WTC11 (cell line): ENCODE results near the gene KIF19. TPM values are rescaled to one million over a fixed set of nuclear protein-coding genes. Genes with fewer than 3 reads are reported as not detected.

Source experiments
- ATAC-seq: fragments of 200-7000 bp; cut with Tn5 transposase; 2 replicates; pipeline ENCODE4 v1.10.0; 2021; ENCODE audit warnings: mild to moderate bottlenecking, moderate library complexity
- CTCF ChIA-PET: fragments of 300-600 bp; sonication (Branson Sonifier 250); formaldehyde crosslinking; loops from one replicate; lab custom pipeline; 2021; ENCODE audit warnings: antibody characterized with exemption; lab: Charles Lee
- POLR2A ChIA-PET: fragments of 350-600 bp; sonication (Branson Sonifier 250); formaldehyde crosslinking; loops from one replicate; lab custom pipeline; 2021; ENCODE audit warnings: antibody characterized with exemption; lab: Charles Lee
- DNase-seq: peaks from one replicate; pipeline ENCODE4 v3.0.0; 2021; ENCODE audit warnings: low spot score
- H3K27ac Mint-ChIP-seq: 2 replicates; pipeline ENCODE4 v1.8.0; 2021; ENCODE audit warnings: mixed read lengths
- H3K27me3 Mint-ChIP-seq: 2 replicates; pipeline ENCODE4 v1.8.0; 2021; ENCODE audit warnings: low read depth, mild to moderate bottlenecking, moderate library complexity, mixed read lengths
- H3K36me3 Mint-ChIP-seq: 2 replicates; pipeline ENCODE4 v1.8.0; 2021; ENCODE audit warnings: mixed read lengths
- H3K4me1 Mint-ChIP-seq: 2 replicates; pipeline ENCODE4 v1.8.0; 2022; ENCODE audit warnings: mixed read lengths
- H3K4me3 Mint-ChIP-seq: 2 replicates; pipeline ENCODE4 v1.8.0; 2021; ENCODE audit warnings: mild to moderate bottlenecking, moderate library complexity, mixed read lengths
- H3K9me3 Mint-ChIP-seq: 2 replicates; pipeline ENCODE4 v1.8.0; 2021; ENCODE audit warnings: mixed read lengths
- ATF1 ChIP-seq: sonication (generic); formaldehyde crosslinking; IDR thresholded peaks from 2 replicates; pipeline ENCODE4 v1.8.1; 2023; ENCODE audit warnings: mild to moderate bottlenecking, moderate library complexity, missing genetic modification reagents
- FOXP1 ChIP-seq: sonication (generic); formaldehyde crosslinking; IDR thresholded peaks from 2 replicates; pipeline ENCODE4 v1.8.0; 2022; ENCODE audit warnings: missing genetic modification reagents, mild to moderate bottlenecking, moderate library complexity, borderline replicate concordance
- GRHL2 ChIP-seq: fragments of 250-450 bp; sonication (Bioruptor Pico); IDR thresholded peaks from 2 replicates; pipeline ENCODE4 v1.8.0; 2022; ENCODE audit warnings: mild to moderate bottlenecking, moderate library complexity; ENCODE audit not compliant: insufficient replicate concordance, severe bottlenecking
- JAZF1 ChIP-seq: fragments of 250-450 bp; sonication (Bioruptor Pico); IDR thresholded peaks from 2 replicates; pipeline ENCODE4 v1.9.0; 2021; ENCODE audit warnings: moderate library complexity, mild to moderate bottlenecking, inconsistent platforms
- JUN ChIP-seq: sonication (generic); formaldehyde crosslinking; IDR thresholded peaks from 2 replicates; pipeline ENCODE4 v1.8.0; 2023; ENCODE audit warnings: mild to moderate bottlenecking, missing genetic modification reagents
- MXD4 ChIP-seq: fragments of 250-450 bp; sonication (Bioruptor Pico); IDR thresholded peaks from 2 replicates; pipeline ENCODE4 v1.8.0; 2021; ENCODE audit warnings: mild to moderate bottlenecking, moderate library complexity, borderline replicate concordance
- NR2C2 ChIP-seq: sonication (generic); formaldehyde crosslinking; IDR thresholded peaks from 2 replicates; pipeline ENCODE4 v1.8.0; 2022; ENCODE audit warnings: mild to moderate bottlenecking, missing genetic modification reagents
- NR3C1 ChIP-seq: sonication (generic); formaldehyde crosslinking; conservative IDR thresholded peaks from 2 replicates; pipeline ENCODE4 v1.8.1; 2023; ENCODE audit warnings: low read depth, mild to moderate bottlenecking, missing genetic modification reagents
- RORB ChIP-seq: fragments of 250-450 bp; sonication (Bioruptor Pico); IDR thresholded peaks from 2 replicates; pipeline ENCODE4 v1.9.0; 2021; ENCODE audit warnings: mild to moderate bottlenecking
- SMAD3 ChIP-seq: sonication (generic); formaldehyde crosslinking; IDR thresholded peaks from 2 replicates; pipeline ENCODE4 v1.8.0; 2022; ENCODE audit warnings: missing genetic modification reagents, mild to moderate bottlenecking, borderline replicate concordance
- TEAD1 ChIP-seq: sonication (generic); formaldehyde crosslinking; IDR thresholded peaks from 2 replicates; pipeline ENCODE4 v1.8.0; 2022; ENCODE audit warnings: mild to moderate bottlenecking, missing genetic modification reagents
- ZBTB21 ChIP-seq: sonication (generic); formaldehyde crosslinking; IDR thresholded peaks from 2 replicates; pipeline ENCODE4 v1.8.1; 2023; ENCODE audit warnings: mild to moderate bottlenecking, missing genetic modification reagents, borderline replicate concordance
- ZNF121 ChIP-seq: sonication (generic); formaldehyde crosslinking; IDR thresholded peaks from 2 replicates; pipeline ENCODE4 v1.8.0; 2023; ENCODE audit warnings: missing genetic modification reagents
- ZNF423 ChIP-seq: fragments of 250-450 bp; sonication (Bioruptor Pico); IDR thresholded peaks from 2 replicates; pipeline ENCODE4 v2.1.2; 2022; ENCODE audit warnings: mild to moderate bottlenecking, moderate library complexity
- total RNA-seq: library from RNA; stranded (reverse); gene quantifications from 3 replicates; pipeline ENCODE4 v1.2.3, GENCODE V29; 2021
- TF ChIP-seq, protein P1 (sequence below): sonication (generic); formaldehyde crosslinking; IDR thresholded peaks from 2 replicates; pipeline ENCODE4 v1.8.1; 2023; ENCODE audit warnings: mild to moderate bottlenecking, missing genetic modification reagents, borderline replicate concordance
- TF ChIP-seq, protein P2 (sequence below): sonication (generic); formaldehyde crosslinking; IDR thresholded peaks from 2 replicates; pipeline ENCODE4 v1.8.1; 2022; ENCODE audit warnings: low read depth, missing genetic modification reagents, borderline replicate concordance
- TF ChIP-seq, protein P3 (sequence below): sonication (generic); formaldehyde crosslinking; IDR thresholded peaks from 2 replicates; pipeline ENCODE4 v1.8.1; 2022; ENCODE audit warnings: mild to moderate bottlenecking, missing genetic modification reagents, moderate library complexity, borderline replicate concordance
- TF ChIP-seq, protein P4 (sequence below): fragments of 250-450 bp; sonication (Bioruptor Pico); IDR thresholded peaks from 2 replicates; pipeline ENCODE4 v2.1.2; 2022; ENCODE audit warnings: mild to moderate bottlenecking, moderate library complexity
- TF ChIP-seq, protein P5 (sequence below): fragments of 250-450 bp; sonication (Bioruptor Pico); IDR thresholded peaks from 2 replicates; pipeline ENCODE4 v1.9.0; 2021; ENCODE audit warnings: mild to moderate bottlenecking

The KIF19 gene
- total RNA-seq, 1 experiment from 2014 or later = 0.44 TPM

DNA sequence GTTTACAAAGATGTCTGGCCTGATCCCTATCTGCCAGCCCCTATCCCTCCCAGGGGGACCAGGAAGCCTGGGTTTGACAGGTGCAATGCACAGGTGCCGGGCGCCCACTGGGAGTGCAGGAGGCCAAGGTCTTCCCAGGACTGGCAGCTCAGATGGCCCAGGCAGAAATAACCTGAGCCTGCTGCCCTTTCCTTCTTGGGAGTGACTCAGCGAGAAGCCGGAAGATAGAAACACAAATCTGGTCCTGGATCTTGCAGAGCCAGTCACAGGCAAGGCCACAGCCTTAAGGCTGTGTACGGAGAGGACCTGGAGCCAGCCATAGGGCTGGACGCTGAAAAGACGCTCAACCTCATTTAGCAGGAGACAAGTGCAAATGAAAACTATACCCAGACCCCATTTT lies 69.0 kb downstream of the KIF19 start:
- no peaks in the 10 kb centered on the region for H3K27me3 Mint-ChIP-seq
- H3K9me3 Mint-ChIP-seq = no peaks in the 10 kb centered on the region
- ChIA-PET POLR2A (no interaction called here), CTCF (interaction anchor here (0.7 to 5.9 kb wide), 5 partner anchors 15 to 59 kb away, joined by 4 to 48 read pairs (median 5); partner anchors contain the start of gene BTBD17)
- no peak overlapping the region for H3K27ac Mint-ChIP-seq
- no peak for ATAC-seq
- no peak for TF ChIP-seq NR2C2 (CRISPR knock-in tag)
- TF ChIP-seq ZNF121 (CRISPR knock-in tag) = no peak
- TF ChIP-seq MXD4 (CRISPR knock-in tag) = no peak
- no peak for TF ChIP-seq ATF1
- TF ChIP-seq, protein P1, sequence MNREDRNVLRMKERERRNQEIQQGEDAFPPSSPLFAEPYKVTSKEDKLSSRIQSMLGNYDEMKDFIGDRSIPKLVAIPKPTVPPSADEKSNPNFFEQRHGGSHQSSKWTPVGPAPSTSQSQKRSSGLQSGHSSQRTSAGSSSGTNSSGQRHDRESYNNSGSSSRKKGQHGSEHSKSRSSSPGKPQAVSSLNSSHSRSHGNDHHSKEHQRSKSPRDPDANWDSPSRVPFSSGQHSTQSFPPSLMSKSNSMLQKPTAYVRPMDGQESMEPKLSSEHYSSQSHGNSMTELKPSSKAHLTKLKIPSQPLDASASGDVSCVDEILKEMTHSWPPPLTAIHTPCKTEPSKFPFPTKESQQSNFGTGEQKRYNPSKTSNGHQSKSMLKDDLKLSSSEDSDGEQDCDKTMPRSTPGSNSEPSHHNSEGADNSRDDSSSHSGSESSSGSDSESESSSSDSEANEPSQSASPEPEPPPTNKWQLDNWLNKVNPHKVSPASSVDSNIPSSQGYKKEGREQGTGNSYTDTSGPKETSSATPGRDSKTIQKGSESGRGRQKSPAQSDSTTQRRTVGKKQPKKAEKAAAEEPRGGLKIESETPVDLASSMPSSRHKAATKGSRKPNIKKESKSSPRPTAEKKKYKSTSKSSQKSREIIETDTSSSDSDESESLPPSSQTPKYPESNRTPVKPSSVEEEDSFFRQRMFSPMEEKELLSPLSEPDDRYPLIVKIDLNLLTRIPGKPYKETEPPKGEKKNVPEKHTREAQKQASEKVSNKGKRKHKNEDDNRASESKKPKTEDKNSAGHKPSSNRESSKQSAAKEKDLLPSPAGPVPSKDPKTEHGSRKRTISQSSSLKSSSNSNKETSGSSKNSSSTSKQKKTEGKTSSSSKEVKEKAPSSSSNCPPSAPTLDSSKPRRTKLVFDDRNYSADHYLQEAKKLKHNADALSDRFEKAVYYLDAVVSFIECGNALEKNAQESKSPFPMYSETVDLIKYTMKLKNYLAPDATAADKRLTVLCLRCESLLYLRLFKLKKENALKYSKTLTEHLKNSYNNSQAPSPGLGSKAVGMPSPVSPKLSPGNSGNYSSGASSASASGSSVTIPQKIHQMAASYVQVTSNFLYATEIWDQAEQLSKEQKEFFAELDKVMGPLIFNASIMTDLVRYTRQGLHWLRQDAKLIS = no peak
- TF ChIP-seq SMAD3 = no peak
- TF ChIP-seq JAZF1 (CRISPR knock-in tag) = no peak
- TF ChIP-seq, protein P2, sequence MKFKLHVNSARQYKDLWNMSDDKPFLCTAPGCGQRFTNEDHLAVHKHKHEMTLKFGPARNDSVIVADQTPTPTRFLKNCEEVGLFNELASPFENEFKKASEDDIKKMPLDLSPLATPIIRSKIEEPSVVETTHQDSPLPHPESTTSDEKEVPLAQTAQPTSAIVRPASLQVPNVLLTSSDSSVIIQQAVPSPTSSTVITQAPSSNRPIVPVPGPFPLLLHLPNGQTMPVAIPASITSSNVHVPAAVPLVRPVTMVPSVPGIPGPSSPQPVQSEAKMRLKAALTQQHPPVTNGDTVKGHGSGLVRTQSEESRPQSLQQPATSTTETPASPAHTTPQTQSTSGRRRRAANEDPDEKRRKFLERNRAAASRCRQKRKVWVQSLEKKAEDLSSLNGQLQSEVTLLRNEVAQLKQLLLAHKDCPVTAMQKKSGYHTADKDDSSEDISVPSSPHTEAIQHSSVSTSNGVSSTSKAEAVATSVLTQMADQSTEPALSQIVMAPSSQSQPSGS (CRISPR knock-in tag) = no peak
- TF ChIP-seq JUN (CRISPR knock-in tag) = no peak
- no peak for TF ChIP-seq TEAD1 (CRISPR knock-in tag)
- TF ChIP-seq, protein P3, sequence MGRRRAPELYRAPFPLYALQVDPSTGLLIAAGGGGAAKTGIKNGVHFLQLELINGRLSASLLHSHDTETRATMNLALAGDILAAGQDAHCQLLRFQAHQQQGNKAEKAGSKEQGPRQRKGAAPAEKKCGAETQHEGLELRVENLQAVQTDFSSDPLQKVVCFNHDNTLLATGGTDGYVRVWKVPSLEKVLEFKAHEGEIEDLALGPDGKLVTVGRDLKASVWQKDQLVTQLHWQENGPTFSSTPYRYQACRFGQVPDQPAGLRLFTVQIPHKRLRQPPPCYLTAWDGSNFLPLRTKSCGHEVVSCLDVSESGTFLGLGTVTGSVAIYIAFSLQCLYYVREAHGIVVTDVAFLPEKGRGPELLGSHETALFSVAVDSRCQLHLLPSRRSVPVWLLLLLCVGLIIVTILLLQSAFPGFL (CRISPR knock-in tag) = no peak
- TF ChIP-seq FOXP1 (CRISPR knock-in tag) = no peak
- no peak for TF ChIP-seq RORB (CRISPR knock-in tag)
- TF ChIP-seq ZBTB21 (CRISPR knock-in tag) = no peak
- TF ChIP-seq, protein P4, sequence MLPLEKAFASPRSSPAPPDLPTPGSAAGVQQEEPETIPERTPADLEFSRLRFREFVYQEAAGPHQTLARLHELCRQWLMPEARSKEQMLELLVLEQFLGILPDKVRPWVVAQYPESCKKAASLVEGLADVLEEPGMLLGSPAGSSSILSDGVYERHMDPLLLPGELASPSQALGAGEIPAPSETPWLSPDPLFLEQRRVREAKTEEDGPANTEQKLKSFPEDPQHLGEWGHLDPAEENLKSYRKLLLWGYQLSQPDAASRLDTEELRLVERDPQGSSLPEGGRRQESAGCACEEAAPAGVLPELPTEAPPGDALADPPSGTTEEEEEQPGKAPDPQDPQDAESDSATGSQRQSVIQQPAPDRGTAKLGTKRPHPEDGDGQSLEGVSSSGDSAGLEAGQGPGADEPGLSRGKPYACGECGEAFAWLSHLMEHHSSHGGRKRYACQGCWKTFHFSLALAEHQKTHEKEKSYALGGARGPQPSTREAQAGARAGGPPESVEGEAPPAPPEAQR (CRISPR knock-in tag) = no peak
- TF ChIP-seq NR3C1 (CRISPR knock-in tag) = no peak
- no peak for TF ChIP-seq GRHL2 (CRISPR knock-in tag)
- TF ChIP-seq ZNF423 = no peak
- no peak for DNase-seq
- H3K36me3 Mint-ChIP-seq = no peaks in the 10 kb centered on the region
- peaks cover 6% of the 10 kb centered on the region; the same call in 1 of the 2 replicates for H3K4me1 Mint-ChIP-seq
- H3K4me3 Mint-ChIP-seq = no peak overlapping the region

DNA sequence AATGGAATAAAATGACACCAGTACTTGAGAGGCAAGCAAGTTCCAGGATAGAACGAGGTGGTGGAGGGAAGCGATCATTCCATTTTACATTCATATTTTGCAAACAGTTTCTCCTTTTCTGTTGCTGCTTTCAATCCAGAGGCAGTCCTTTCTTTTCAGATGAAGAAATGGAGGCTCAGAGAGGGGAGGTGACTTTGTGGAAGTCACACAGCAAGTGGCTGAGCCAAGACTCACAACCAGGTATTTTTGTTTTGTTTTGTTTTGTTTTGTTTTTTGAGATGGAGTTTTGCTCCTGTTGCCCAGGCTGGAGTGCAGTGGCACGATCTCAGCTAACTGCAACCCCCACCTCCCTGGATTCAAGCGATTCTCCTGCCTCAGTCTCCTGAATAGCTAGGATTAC lies 70.5 kb downstream of the KIF19 start:
- Mint-ChIP-seq H3K4me1 (peaks cover 6% of the 10 kb centered on the region; the same call in 1 of the 2 replicates), H3K4me3 (no peak overlapping the region), H3K27ac (no peak overlapping the region), H3K27me3 (no peaks in the 10 kb centered on the region), H3K9me3 (no peaks in the 10 kb centered on the region), H3K36me3 (no peaks in the 10 kb centered on the region)
- no peak for TF ChIP-seq NR2C2 (CRISPR knock-in tag)
- TF ChIP-seq, protein P5, sequence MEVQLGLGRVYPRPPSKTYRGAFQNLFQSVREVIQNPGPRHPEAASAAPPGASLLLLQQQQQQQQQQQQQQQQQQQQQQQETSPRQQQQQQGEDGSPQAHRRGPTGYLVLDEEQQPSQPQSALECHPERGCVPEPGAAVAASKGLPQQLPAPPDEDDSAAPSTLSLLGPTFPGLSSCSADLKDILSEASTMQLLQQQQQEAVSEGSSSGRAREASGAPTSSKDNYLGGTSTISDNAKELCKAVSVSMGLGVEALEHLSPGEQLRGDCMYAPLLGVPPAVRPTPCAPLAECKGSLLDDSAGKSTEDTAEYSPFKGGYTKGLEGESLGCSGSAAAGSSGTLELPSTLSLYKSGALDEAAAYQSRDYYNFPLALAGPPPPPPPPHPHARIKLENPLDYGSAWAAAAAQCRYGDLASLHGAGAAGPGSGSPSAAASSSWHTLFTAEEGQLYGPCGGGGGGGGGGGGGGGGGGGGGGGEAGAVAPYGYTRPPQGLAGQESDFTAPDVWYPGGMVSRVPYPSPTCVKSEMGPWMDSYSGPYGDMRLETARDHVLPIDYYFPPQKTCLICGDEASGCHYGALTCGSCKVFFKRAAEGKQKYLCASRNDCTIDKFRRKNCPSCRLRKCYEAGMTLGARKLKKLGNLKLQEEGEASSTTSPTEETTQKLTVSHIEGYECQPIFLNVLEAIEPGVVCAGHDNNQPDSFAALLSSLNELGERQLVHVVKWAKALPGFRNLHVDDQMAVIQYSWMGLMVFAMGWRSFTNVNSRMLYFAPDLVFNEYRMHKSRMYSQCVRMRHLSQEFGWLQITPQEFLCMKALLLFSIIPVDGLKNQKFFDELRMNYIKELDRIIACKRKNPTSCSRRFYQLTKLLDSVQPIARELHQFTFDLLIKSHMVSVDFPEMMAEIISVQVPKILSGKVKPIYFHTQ (CRISPR knock-in tag) = no peak
- DNase-seq (no peak), ATAC-seq (no peak)
- CTCF ChIA-PET = no interaction called here
- POLR2A ChIA-PET = no interaction called here
